NCI-H345 treated with DMSO at 0.1 percent for 48 hours (cell line): ENCODE data around the gene ATAD5.
A peak's percentile ranks its signal among the peaks of the same experiment; 100 is the strongest.
"Not testable (repeated sequence)": the region's sequence is repeated elsewhere in the genome, so short reads cannot be mapped to it uniquely, and the experiment has no call there.

Experiments used
- DNase-seq: peaks from one replicate; lab custom pipeline; 2025; ENCODE audit not compliant: unreplicated experiment; lab: John Stamatoyannopoulos, UW

Gene ATAD5

GRCh38 chr17:30821871-30822723 is 9.7 kb upstream of the ATAD5 start:
- no peak for DNase-seq

- DNase-seq: not testable (repeated sequence)
Observed at GRCh38 chr17:30822919-30823318, 8.8 kb upstream of the ATAD5 start.

GRCh38 chr17:30823421-30823820 is 8.3 kb upstream of the ATAD5 start:
- DNase-seq: no peak

- peak; percentile 15 for DNase-seq
Observed at GRCh38 chr17:30824002-30824355, 7.8 kb upstream of the ATAD5 start.

- peak; percentile 79 for DNase-seq
Observed at GRCh38 chr17:30824356-30825145, 7.2 kb upstream of the ATAD5 start, which contains the start of gene CRLF3. Gene CRLF3, minus strand, starts transcription at chr17:30824692. Its CDS starts 41 bp downstream, at chr17:30824651.

GRCh38 chr17:30827082-30827481 is 4.7 kb upstream of the ATAD5 start:
- DNase-seq: no peak

- DNase-seq: no peak
Observed at GRCh38 chr17:30829022-30829421, 2.7 kb upstream of the ATAD5 start.

- peak; percentile 16 for DNase-seq
Observed at GRCh38 chr17:30831257-30831656, 509 bp upstream of the ATAD5 start.

GRCh38 chr17:30832438-30833124 is 815 bp downstream of the ATAD5 start:
- no peak for DNase-seq

- no peak for DNase-seq
Observed at GRCh38 chr17:30838202-30838807, 6.5 kb downstream of the ATAD5 start.

- DNase-seq: no peak
Observed at GRCh38 chr17:30840771-30841170, 9.0 kb downstream of the ATAD5 start.

- DNase-seq: no peak
Observed at GRCh38 chr17:30848021-30848420, 16.3 kb downstream of the ATAD5 start.

GRCh38 chr17:30854146-30854545 is 22.4 kb downstream of the ATAD5 start:
- no peak for DNase-seq

- no peak for DNase-seq
Observed at GRCh38 chr17:30858556-30859250, 26.9 kb downstream of the ATAD5 start.

GRCh38 chr17:30864636-30865035 is 32.9 kb downstream of the ATAD5 start:
- no peak for DNase-seq

GRCh38 chr17:30869005-30869404 is 37.2 kb downstream of the ATAD5 start:
- no peak for DNase-seq

GRCh38 chr17:30886187-30886586 is 54.4 kb downstream of the ATAD5 start:
- DNase-seq: no peak

GRCh38 chr17:30894236-30894635 is 62.5 kb downstream of the ATAD5 start:
- DNase-seq: no peak

- DNase-seq: no peak
Observed at GRCh38 chr17:30897311-30897710, 65.5 kb downstream of the ATAD5 start.

- no peak for DNase-seq
Observed at GRCh38 chr17:30905742-30906100, 74.0 kb downstream of the ATAD5 start.
